AG09319 (cell line): Measurements from ENCODE around the gene DKK2.

Experiments used
- DNase-seq: peaks from one replicate; pipeline ENCODE4 v3.0.0-alpha.2; 2010; ENCODE audit warnings: low read depth; ENCODE audit errors: extremely low read depth
- CTCF ChIP-seq: IDR thresholded peaks from 2 replicates; pipeline ENCODE4 v1.5.1; 2011; ENCODE audit warnings: low read depth, mild to moderate bottlenecking, inconsistent platforms, low read length, moderate library complexity

DKK2 gene

GRCh38 chr4:107036584-107037198 is 578 bp upstream of the DKK2 start:
- no peak for DNase-seq
- no peak for TF ChIP-seq CTCF

- no peak for DNase-seq
- TF ChIP-seq CTCF, result no peak
These were observed 906 bp downstream of the DKK2 start for GRCh38 chr4:107034996-107035818.

GRCh38 chr4:107034091-107034995 is 1.8 kb downstream of the DKK2 start:
- no peak for DNase-seq
- TF ChIP-seq CTCF, result peak; percentile 50

- no peak for DNase-seq
- no peak for TF ChIP-seq CTCF
These were observed 8.7 kb downstream of the DKK2 start for GRCh38 chr4:107027379-107027778.

- TF ChIP-seq CTCF, result no peak
- DNase-seq, result no peak
These were observed 17.8 kb downstream of the DKK2 start for GRCh38 chr4:107018344-107018735.

- DNase-seq, result no peak
- no peak for TF ChIP-seq CTCF
These were observed 18.4 kb downstream of the DKK2 start for GRCh38 chr4:107017443-107018343.
